ENCODE data around the gene GOLIM4. TPM values are rescaled to one million over a fixed set of nuclear protein-coding genes. Genes with fewer than 3 reads are reported as not detected.
"Not testable (repeated sequence)": the region's sequence is repeated elsewhere in the genome, so short reads cannot be mapped to it uniquely, and the experiment has no call there.

Gene GOLIM4
- total RNA-seq, 4 donors from 2014 or later: 16.0 to 21.3 (median 20.2) TPM

DNA sequence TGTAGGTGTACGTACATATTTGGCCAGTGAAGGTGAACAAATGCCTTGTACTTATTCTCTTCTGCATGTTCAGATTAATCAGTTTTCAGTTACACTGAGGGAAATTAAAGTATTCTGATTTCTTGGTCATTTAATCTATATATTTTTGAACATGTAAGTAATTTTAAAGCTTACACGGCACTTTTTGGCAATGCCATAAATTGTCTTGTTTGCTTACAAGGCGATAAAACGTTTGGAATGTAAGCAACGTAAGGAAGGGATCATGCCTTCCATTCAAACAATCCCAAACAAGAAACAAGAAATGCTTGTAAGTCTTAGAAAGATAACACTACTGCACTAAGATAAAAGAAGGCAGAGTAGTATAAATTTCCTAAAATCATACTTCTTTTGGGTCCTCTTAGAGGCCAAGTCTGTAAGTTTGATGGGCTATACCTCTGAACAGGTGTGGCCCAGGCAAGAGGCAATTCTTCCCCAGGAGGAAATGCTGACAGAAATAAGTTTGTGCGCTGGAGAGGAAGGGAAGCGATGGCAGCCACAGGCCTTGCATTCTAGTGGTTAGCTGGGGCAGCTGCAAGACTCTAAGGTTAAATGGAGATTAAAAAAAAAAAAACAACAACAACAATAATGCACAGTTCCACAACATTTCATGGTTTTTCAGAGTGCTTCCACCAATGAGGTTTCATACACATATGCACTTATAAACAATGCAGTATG lies 73.8 kb downstream of the GOLIM4 start:
- no peak overlapping the region for H3K27ac ChIP-seq
- H3K9me3 ChIP-seq: no peaks in the 10 kb centered on the region
- H3K36me3 ChIP-seq: peaks cover 66% of the 10 kb centered on the region
- 86% methylated on average over 7 of the region's 7 CpGs for WGBS
- peaks cover 7% of the 10 kb centered on the region for H3K4me1 ChIP-seq
- no peak for DNase-seq (ENCODE audit: low spot score in 2 of 2)
- H3K4me3 ChIP-seq: no peak overlapping the region
- no peaks in the 10 kb centered on the region for H3K27me3 ChIP-seq
- TF ChIP-seq, protein P1, sequence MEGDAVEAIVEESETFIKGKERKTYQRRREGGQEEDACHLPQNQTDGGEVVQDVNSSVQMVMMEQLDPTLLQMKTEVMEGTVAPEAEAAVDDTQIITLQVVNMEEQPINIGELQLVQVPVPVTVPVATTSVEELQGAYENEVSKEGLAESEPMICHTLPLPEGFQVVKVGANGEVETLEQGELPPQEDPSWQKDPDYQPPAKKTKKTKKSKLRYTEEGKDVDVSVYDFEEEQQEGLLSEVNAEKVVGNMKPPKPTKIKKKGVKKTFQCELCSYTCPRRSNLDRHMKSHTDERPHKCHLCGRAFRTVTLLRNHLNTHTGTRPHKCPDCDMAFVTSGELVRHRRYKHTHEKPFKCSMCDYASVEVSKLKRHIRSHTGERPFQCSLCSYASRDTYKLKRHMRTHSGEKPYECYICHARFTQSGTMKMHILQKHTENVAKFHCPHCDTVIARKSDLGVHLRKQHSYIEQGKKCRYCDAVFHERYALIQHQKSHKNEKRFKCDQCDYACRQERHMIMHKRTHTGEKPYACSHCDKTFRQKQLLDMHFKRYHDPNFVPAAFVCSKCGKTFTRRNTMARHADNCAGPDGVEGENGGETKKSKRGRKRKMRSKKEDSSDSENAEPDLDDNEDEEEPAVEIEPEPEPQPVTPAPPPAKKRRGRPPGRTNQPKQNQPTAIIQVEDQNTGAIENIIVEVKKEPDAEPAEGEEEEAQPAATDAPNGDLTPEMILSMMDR (IDR thresholded peaks at IDR 0.05): no peak
- TF ChIP-seq POLR2AphosphoS5 (IDR thresholded peaks at IDR 0.05) (no peak), EP300 (IDR thresholded peaks at IDR 0.05) (no peak), POLR2A (IDR thresholded peaks at IDR 0.05) (no peak)

DNA sequence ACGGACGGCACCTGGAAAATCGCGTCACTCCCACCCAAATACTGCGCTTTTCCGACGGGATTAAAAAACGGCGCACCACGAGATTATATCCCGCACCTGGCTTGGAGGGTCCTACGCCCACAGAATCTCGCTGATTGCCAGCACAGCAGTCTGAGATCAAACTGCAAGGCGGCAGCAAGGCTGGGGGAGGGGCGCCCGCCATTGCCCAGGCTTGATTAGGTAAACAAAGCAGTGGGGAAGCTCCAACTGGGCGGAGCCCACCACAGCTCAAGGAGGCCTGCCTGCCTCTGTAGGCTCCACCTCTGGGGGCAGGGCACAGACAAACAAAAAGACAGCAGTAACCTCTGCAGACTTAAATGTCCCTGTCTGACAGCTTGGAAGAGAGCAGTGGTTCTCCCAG lies 84.4 kb downstream of the GOLIM4 start:
- H3K4me1 ChIP-seq; H3K27me3 ChIP-seq; H3K9me3 ChIP-seq; H3K4me3 ChIP-seq; DNase-seq (ENCODE audit: low spot score in 2 of 2); H3K27ac ChIP-seq: not testable (repeated sequence)
- 88% methylated on average over 16 of the region's 17 CpGs for WGBS
- peaks cover 20% of the 10 kb centered on the region for H3K36me3 ChIP-seq

DNA sequence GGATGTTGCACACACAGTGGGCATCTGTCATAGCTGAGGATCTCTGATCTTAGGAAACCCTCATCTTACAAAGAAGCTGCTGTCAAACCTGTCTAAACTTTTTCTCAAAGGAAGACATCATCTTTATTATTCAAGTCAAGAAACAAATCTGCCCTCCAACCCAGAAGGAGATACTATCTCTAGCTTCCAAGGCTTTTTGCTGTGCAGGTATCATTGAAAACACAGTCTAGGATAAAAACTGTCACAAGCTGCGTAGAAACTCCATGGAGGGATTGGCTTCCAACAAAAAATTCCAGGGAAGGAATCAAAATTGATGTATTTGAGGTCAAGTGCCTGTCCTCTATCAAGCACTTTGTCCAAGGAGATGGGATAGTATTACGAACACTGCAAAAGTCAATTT lies 89.1 kb downstream of the GOLIM4 start:
- Histone ChIP-seq H3K4me1 (no peaks in the 10 kb centered on the region), H3K4me3 (no peak overlapping the region), H3K9me3 (no peaks in the 10 kb centered on the region), H3K27me3 (no peaks in the 10 kb centered on the region), H3K36me3 (peaks cover 20% of the 10 kb centered on the region), H3K27ac (no peak overlapping the region)
- 100% methylated on average over 2 of the region's 2 CpGs for WGBS
- no peak for TF ChIP-seq EP300 (IDR thresholded peaks at IDR 0.05)
- TF ChIP-seq POLR2A (IDR thresholded peaks at IDR 0.05): no peak
- no peak for TF ChIP-seq POLR2AphosphoS5 (IDR thresholded peaks at IDR 0.05)
- TF ChIP-seq, protein P1 (IDR thresholded peaks at IDR 0.05): no peak
- no peak for DNase-seq (ENCODE audit: low spot score in 2 of 2)

DNA sequence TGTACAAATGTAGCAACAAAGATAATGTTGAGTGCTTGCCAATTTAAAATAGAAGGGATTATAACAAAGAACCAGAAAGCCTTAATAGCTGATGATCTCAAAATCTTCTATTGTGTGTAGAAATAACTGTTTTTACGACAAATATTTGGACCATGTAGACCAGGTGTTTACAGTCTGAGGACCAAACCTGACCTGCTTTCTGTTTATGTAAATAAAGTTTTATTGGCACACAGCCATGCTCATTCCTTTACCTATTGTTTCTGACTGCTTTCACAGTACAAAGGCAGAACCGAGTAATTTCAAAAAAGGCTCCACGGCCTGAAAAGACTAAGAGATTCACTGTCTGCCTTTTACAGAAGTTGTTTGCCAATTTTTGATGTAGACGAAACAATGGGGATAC lies 91.8 kb downstream of the GOLIM4 start:
- WGBS: 80% methylated on average over 4 of the region's 4 CpGs
- H3K36me3 ChIP-seq: peaks cover 1% of the 10 kb centered on the region

DNA sequence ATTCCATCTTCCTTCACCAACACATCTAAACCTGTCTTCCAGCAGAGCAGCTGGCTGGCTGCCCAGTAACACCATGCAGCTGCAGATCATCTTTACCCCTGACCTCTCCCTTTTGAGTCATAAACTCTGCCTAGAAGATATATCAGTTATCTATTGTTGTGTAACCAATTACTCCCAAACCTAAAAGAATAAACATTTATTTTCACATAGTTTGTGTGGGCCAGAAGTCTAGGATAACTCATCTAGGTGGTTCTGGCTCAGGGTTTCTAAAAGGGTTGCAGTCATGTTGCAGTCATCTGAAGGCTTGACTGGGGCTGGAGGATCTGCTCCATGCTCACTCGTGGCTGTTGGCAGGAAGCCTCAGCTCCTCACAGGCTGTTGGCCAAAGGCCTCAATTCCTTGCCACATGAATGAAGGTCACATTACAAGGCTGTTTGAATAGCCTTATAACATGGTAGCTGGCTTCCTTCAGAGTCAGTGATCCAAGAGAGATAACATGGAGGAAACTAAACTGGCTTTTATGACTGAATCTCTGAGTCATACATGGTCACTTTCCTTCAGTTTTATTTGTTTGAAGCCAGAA lies 92.8 kb downstream of the GOLIM4 start:
- Histone ChIP-seq H3K4me1 (no peaks in the 10 kb centered on the region), H3K4me3 (no peak overlapping the region), H3K36me3 (no peaks in the 10 kb centered on the region), H3K9me3 (no peaks in the 10 kb centered on the region), H3K27me3 (no peaks in the 10 kb centered on the region), H3K27ac (no peak overlapping the region)
- WGBS: 0% methylated on average over 1 of the region's 1 CpG
- no peak for TF ChIP-seq POLR2AphosphoS5 (IDR thresholded peaks at IDR 0.05)
- TF ChIP-seq, protein P1 (IDR thresholded peaks at IDR 0.05): no peak
- TF ChIP-seq POLR2A (IDR thresholded peaks at IDR 0.05): no peak
- TF ChIP-seq EP300 (IDR thresholded peaks at IDR 0.05): no peak
- no peak for DNase-seq (ENCODE audit: low spot score in 2 of 2)

More for the DNA sequence above, 91.8 kb downstream of the GOLIM4 start:
- Histone ChIP-seq H3K9me3 (no peaks in the 10 kb centered on the region), H3K27ac (no peak overlapping the region), H3K27me3 (no peaks in the 10 kb centered on the region), H3K4me3 (no peak overlapping the region), H3K4me1 (no peaks in the 10 kb centered on the region)
- DNase-seq (ENCODE audit: low spot score in 2 of 2): no peak
- TF ChIP-seq EP300 (IDR thresholded peaks at IDR 0.05) (no peak), POLR2AphosphoS5 (IDR thresholded peaks at IDR 0.05) (no peak), POLR2A (IDR thresholded peaks at IDR 0.05) (no peak)
- TF ChIP-seq, protein P1 (IDR thresholded peaks at IDR 0.05): no peak
